Activated T-helper 1 cell treated with anti-CD3 and anti-CD28 coated beads, Interleukin-2, amount 50 U/mL, for 16 hours (primary cell): Measurements from ENCODE around the gene PKP1.

Experiments
- DNase-seq, 2 donors: peaks; one replicate each; pipeline ENCODE4 v3.0.0-alpha.2; 2020; ENCODE audit warnings: low read depth in 1 of 2, low spot score in 1 of 2

Gene PKP1

GRCh38 chr1:201307760-201308499 lies 24.6 kb downstream of the PKP1 start:
- no peak for DNase-seq

- DNase-seq = no peak
These were observed 26.1 kb downstream of the PKP1 start for GRCh38 chr1:201309416-201309815.

GRCh38 chr1:201310251-201310985 lies 27.1 kb downstream of the PKP1 start:
- no peak for DNase-seq

DNA sequence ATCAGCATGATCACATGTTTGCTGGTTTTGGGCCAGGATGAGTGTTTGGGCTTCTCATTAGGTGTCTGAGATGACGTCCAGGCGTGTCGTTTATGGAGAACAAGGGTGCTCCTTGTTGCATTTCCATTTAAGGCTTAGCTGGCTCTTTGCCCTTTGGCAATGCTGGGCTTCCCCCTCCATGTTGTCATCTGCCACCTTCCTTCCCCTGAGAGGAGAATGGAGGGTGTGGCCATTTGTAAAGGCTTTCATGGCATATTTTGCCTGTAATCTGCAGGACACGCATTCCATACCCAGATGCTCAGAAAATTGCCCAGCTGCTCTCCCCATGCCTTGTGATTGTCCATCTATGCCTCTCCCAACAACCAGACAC lies 27.7 kb downstream of the PKP1 start:
- no peak for DNase-seq

DNA sequence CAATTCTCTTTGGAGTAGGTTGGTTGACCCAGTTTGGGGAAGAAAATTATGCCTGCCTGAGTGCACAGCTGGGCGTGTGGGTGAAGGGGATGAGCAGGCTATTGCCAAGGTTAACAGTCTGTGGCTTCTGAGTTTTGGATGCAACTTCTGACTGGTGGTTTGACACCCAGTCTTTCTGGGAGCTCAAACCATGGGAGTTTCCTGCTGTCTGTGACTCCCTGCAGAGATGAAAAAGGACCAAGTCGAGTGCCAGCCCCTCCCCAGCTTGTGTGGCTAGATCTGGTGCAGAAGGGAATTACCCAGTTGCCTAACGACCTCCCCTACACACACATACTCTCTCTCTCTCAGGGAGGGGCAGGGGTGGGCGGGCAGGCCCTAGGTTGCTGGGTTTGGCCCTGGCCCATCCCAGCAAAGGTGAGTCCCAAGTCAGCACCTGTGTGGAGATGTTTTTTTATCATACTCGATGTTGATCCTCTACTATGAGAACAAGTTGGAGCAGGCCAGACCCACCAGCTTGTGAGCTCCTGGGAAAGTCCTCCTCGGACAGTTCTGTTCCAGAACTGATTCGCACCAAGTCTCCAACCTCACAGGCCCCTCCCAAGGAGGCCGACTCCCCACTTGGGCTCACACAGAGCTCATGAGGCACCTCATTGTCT lies 28.2 kb downstream of the PKP1 start:
- DNase-seq = no peak

- DNase-seq = no peak
These were observed 29.0 kb downstream of the PKP1 start for GRCh38 chr1:201312298-201312697.

GRCh38 chr1:201313086-201313485 lies 29.8 kb downstream of the PKP1 start:
- DNase-seq = no peak

GRCh38 chr1:201316556-201316955 lies 33.2 kb downstream of the PKP1 start:
- no peak for DNase-seq

DNA sequence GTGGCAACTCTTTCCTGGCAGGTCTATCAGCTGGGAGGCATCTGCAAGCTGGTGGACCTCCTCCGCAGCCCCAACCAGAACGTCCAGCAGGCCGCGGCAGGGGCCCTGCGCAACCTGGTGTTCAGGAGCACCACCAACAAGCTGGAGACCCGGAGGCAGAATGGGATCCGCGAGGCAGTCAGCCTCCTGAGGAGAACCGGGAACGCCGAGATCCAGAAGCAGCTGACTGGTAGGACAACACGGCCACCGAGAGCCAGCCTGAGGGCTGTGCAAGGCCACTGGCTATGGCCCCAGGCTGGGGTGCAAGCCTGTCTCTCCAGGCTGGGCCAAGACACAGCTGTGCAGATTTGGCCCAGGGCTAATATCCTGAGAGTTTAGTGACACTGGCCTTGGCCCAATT lies 34.2 kb downstream of the PKP1 start:
- no peak for DNase-seq

DNA sequence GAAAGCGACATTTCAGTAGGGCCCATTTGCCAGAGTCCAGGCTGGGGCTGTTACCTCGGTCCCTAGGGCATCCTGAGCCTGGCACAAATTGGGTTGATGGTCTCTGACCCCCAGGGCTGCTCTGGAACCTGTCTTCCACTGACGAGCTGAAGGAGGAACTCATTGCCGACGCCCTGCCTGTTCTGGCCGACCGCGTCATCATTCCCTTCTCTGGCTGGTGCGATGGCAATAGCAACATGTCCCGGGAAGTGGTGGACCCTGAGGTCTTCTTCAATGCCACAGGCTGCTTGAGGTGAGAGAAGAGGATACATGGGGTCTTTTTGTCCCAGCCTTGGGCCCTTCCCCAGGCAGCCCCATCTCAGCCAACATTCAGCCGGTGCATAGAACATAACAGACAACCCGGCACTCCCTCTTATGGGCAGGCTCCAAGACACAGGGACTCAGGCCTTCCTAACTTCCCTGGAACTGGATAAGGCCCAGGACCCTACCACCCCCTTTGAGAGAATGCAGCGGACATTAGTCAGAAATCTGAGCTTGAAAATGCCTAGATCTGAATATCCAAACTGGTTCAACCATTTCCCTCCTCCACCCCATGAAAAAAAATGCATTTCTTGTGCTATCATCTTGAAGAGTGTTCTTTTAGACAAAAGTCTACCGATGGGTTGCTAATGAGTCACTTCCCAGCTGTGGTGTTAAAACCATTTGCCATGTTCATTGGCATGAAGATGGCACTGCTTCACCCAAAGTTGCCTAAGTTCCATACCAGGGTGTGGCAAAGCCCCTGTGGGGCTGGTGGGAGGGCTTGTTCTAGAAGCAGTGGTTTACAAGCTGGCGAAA lies 35.4 kb downstream of the PKP1 start:
- DNase-seq = no peak

DNA sequence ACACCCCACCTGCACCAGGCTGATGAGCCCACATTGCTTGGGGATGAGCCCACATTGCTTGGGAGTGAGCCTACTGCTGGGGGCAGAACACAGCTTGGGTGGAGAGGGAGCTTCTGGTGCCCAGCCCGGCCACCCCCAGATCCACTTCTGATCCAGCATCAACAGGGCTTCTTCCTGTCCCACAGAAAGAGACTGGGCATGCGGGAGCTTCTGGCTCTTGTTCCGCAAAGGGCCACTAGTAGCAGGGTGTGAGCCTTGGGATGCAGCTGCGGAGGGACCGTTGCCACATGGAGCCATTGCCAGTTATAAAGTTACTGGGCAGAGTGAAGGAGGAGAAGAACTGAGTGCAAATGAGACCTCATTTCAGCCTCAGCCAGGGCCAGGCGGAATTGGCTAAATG lies 36.3 kb downstream of the PKP1 start:
- no peak for DNase-seq

- DNase-seq = no peak
These were observed 37.0 kb downstream of the PKP1 start for GRCh38 chr1:201320168-201320788.

GRCh38 chr1:201321826-201322390 lies 38.6 kb downstream of the PKP1 start:
- DNase-seq = no peak

- DNase-seq = no peak
These were observed 39.6 kb downstream of the PKP1 start for GRCh38 chr1:201322653-201323510.

- no peak for DNase-seq
These were observed 41.0 kb downstream of the PKP1 start for GRCh38 chr1:201324306-201324705.

DNA sequence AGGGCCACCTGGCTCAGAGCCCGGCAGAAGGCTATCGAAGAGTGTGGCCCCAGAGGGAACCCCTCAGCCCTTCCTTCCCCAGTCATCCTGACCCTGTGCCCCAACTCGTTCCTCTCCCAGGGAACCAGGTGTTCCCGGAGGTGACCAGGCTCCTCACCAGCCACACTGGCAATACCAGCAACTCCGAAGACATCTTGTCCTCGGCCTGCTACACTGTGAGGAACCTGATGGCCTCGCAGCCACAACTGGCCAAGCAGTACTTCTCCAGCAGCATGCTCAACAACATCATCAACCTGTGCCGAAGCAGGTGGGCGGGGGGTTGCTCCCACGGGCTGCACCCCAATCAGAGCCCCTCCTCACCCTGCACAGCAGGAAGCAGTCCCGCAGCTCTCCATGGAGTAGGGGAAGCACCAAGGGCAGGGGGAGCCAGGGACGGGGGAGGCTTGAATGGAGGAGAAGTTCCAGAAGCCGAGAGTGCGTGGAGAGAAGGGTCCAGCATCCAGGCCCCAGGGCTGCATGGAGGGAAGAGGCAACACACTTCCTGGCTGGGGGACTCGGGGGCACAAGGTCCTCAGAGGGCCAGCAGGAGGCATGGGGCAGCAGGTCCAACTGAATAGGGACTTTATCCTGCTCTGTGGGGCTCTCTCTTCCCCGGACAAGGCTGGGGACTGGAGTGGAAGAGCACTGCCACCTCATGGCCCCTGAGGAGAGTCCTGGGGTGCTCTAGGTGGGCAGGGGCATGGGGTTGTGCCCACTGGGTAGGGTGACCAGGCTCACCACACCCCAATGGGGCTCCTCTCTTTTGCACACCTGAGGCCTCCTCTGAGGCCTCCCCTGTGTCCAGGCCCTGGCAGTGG lies 41.7 kb downstream of the PKP1 start:
- no peak for DNase-seq

DNA sequence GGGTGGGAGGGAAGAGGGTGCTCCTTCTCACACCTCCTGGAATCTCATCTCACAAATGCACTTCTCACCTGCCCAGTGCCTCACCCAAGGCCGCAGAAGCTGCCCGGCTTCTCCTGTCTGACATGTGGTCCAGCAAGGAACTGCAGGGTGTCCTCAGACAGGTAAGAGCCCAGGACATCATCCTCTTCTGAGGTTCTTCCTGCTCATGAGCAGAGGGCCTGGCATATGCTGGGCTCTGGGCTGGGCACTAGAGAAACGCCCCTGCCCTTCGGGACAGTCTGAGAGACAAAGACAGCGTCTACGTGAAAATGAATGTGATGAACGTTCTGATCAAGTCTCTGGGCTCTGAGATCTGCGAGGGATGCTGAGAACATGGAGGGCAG lies 42.4 kb downstream of the PKP1 start:
- DNase-seq = no peak

GRCh38 chr1:201326710-201327109 lies 43.4 kb downstream of the PKP1 start:
- DNase-seq = no peak
